HT-29 (cell line): Measurements from ENCODE around the gene TK1. TPM values are rescaled to one million over a fixed set of nuclear protein-coding genes. Genes with fewer than 3 reads are reported as not detected.
"Not testable (repeated sequence)": the region's sequence is repeated elsewhere in the genome, so short reads cannot be mapped to it uniquely, and the experiment has no call there.

Experiments used
- DNase-seq: peaks from one replicate; pipeline ENCODE4 v3.0.0-alpha.2; 2015; ENCODE audit warnings: low spot score
- total RNA-seq: library from RNA; depleted of rRNA; stranded (reverse); fragments of >200 nt; shearing (Covaris generic); gene quantifications from 2 replicates; pipeline ENCODE4 v1.2.3, GENCODE V29; 2014

TK1 gene
- total RNA-seq, 1 experiment from 2014 or later, result 379 TPM

- no peak for DNase-seq
These were observed 7.5 kb downstream of the TK1 start for GRCh38 chr17:78179372-78179771.

- DNase-seq, result peak; percentile 71
These were observed 10.3 kb downstream of the TK1 start for GRCh38 chr17:78176548-78177025.

GRCh38 chr17:78175643-78175981, 11.2 kb downstream of the TK1 start:
- no peak for DNase-seq

GRCh38 chr17:78174870-78175642, 11.8 kb downstream of the TK1 start:
- DNase-seq, result peak; percentile 81

GRCh38 chr17:78174346-78174869, 12.4 kb downstream of the TK1 start:
- peak; percentile 93 for DNase-seq

- no peak for DNase-seq
These were observed 13.6 kb downstream of the TK1 start for GRCh38 chr17:78173097-78173715.

GRCh38 chr17:78172249-78173051, 14.4 kb downstream of the TK1 start:
- peak; percentile 43 for DNase-seq

- not testable (repeated sequence) for DNase-seq
These were observed 15.1 kb downstream of the TK1 start for GRCh38 chr17:78171591-78172248.

GRCh38 chr17:78170692-78171590, 15.9 kb downstream of the TK1 start:
- no peak for DNase-seq

GRCh38 chr17:78168903-78169793, 17.7 kb downstream of the TK1 start:
- DNase-seq, result peak; percentile 82

GRCh38 chr17:78168242-78168902, 18.5 kb downstream of the TK1 start, which contains the start of gene SYNGR2:
TSS of gene SYNGR2 (plus strand) at chr17:78168581. CDS start at chr17:78168617, 36 bp downstream.
- peak; percentile 88 for DNase-seq

- no peak for DNase-seq
These were observed 20.4 kb downstream of the TK1 start for GRCh38 chr17:78166416-78166815.

GRCh38 chr17:78164748-78165607, 21.9 kb downstream of the TK1 start:
- DNase-seq, result no peak

GRCh38 chr17:78163881-78164747, 22.7 kb downstream of the TK1 start:
- DNase-seq, result no peak

GRCh38 chr17:78159575-78160158, 27.2 kb downstream of the TK1 start:
- DNase-seq, result no peak
